Measurements from ENCODE around the gene CHD6. TPM values are rescaled to one million over a fixed set of nuclear protein-coding genes. Genes with fewer than 3 reads are reported as not detected.

The CHD6 gene
- total and polyA plus RNA-seq, 2 of the 13 experiments (the other 11 are each of a cell fraction or from before 2014, with no cell fraction given) = 14.4 to 52.0 TPM

- ChIA-PET POLR2A (interaction anchor here (0.7 kb wide), 1 partner anchor 113 kb away, joined by 4 read pairs; no protein-coding TSS in a partner anchor), CTCF (ENCODE audit: low intra/inter-chr PET ratio, low total read pairs) (no interaction called here)
- Histone ChIP-seq H3K9ac (ENCODE audit: insufficient read depth, low read depth, low read length) (no peak overlapping the region), H3K4me1 (ENCODE audit: insufficient read depth, low read length) (peaks cover 54% of the 10 kb centered on the region), H3K79me2 (ENCODE audit: insufficient read depth, low read length) (peaks cover 95% of the 10 kb centered on the region), H4K20me1 (ENCODE audit: insufficient read depth, low read length) (peaks cover 33% of the 10 kb centered on the region), H3K4me2 (ENCODE audit: low read depth, low read length) (no peak overlapping the region), H3K27me3 (ENCODE audit: control insufficient read depth in 1 of 2, insufficient read depth in 2 of 2, low read length in 2 of 2) (no peaks in the 10 kb centered on the region), H3K27ac (ENCODE audit: extremely low read length, insufficient read depth, low read length) (no peak overlapping the region), H2AFZ (ENCODE audit: low read length) (no peak overlapping the region), H3K36me3 (replicated peaks in 1 of 2; ENCODE audit: control insufficient read depth in 1 of 2, insufficient read depth in 2 of 2, low read length in 2 of 2) (no peaks in the 10 kb centered on the region), H3K9me3 (ENCODE audit: low read length) (peaks cover 3% of the 10 kb centered on the region), H3K4me3 (replicated peaks in 1 of 3; ENCODE audit: insufficient read depth in 1 of 3, low read depth in 2 of 3, low read length in 3 of 3) (no peak overlapping the region)
- no peak for FAIRE-seq
- in situ Hi-C loops (cut with HindIII; ENCODE audit: extremely low pct_ligation_motif_present, low pct_unique_long_range_greater_than_20kb) = no loop called here
- intact Hi-C loops (cut with micrococcal nuclease; ENCODE audit: unreplicated experiment) = no loop called here
- no peak for DNase-seq (ENCODE audit: low spot score)
- no peak for ATAC-seq
- no TSS peak for BruUV-seq (replicated peaks)
- WGBS (ENCODE audit: low lambda C conversion rate) = 69% methylated on average over 2 of the region's 2 CpGs
- TF ChIP-seq ZNF362 (CRISPR knock-in tag; IDR thresholded peaks at IDR 0.05; ENCODE audit: borderline replicate concordance) = peak; percentile 20; the same call in 1 of the 2 replicates
- TF ChIP-seq, protein P1, sequence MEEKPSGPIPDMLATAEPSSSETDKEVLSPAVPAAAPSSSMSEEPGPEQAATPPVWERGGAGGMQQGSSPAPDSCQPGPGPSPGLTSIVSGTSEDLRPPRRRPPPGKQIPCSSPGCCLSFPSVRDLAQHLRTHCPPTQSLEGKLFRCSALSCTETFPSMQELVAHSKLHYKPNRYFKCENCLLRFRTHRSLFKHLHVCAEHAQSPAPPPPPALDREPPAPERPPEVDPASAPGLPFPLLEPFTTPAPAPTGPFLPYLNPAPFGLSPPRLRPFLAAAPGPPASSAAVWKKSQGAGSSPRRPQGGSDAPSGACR (CRISPR knock-in tag; IDR thresholded peaks at IDR 0.05) = 0 out of 2 replicates have a peak, but pooled peaks have one; percentile 32
- TF ChIP-seq CEBPG (CRISPR knock-in tag; IDR thresholded peaks at IDR 0.05) = 0 out of 2 replicates have a peak, but pooled peaks have one; percentile 16
- 0 out of 2 replicates have a peak, but pooled peaks have one; percentile 17 for TF ChIP-seq ARID5B (CRISPR knock-in tag; IDR thresholded peaks at IDR 0.05)
- peak in 1 of 2 experiments; percentile 27; a peak in 1 of 4 replicates for TF ChIP-seq NR2F1 (CRISPR knock-in tag; IDR thresholded peaks at IDR 0.05)
- TF ChIP-seq DNMT3B (CRISPR knock-in tag; conservative IDR thresholded peaks at IDR 0.05) = no peak
- TF ChIP-seq TEF (CRISPR knock-in tag; IDR thresholded peaks at IDR 0.05) = 0 out of 2 replicates have a peak, but pooled peaks have one; percentile 15
- TF ChIP-seq NR2F6 (IDR thresholded peaks at IDR 0.05) = no peak
- TF ChIP-seq NR2F6 (CRISPR knock-in tag; IDR thresholded peaks at IDR 0.05) = peak; percentile 44; the same call in 1 of the 2 replicates
- TF ChIP-seq, protein P2, sequence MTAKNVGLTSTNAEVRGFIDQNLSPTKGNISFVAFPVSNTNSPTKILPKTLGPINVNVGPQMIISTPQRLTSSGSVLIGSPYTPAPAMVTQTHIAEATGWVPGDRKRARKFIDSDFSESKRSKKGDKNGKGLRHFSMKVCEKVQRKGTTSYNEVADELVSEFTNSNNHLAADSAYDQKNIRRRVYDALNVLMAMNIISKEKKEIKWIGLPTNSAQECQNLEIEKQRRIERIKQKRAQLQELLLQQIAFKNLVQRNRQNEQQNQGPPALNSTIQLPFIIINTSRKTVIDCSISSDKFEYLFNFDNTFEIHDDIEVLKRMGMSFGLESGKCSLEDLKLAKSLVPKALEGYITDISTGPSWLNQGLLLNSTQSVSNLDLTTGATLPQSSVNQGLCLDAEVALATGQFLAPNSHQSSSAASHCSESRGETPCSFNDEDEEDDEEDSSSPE (CRISPR knock-in tag; IDR thresholded peaks at IDR 0.05) = no peak
These were observed 37.8 kb downstream of the CHD6 start for GRCh38 chr20:41580350-41580749.

All from HepG2 (cell line).